ENCODE results near the gene FBXW8.

FBXW8 gene

DNA sequence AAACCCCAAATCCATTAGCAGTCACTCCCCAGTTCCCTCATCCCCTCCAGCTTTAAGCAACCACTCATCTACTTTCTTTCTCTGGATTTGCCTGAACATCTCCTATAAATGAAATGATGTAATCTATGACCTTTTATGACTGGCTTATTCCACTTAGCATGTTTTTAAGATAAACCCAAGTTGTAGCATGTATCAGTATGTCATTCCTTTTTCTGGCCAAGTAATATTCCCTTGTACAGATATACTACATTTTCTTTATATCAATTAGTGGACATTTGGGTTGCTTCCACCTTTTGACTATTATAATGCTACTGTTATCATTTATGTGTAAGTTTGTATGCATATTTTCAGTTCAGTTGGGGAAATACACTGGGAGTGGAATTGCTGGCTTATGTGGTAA is 105.1 kb downstream of the FBXW8 start:
- Histone ChIP-seq H3K9ac (ENCODE audit: low read depth, low read length) (no peak overlapping the region), H3K36me3 (ENCODE audit: insufficient read depth, low read length) (peaks cover 3% of the 10 kb centered on the region), H3K9me3 (ENCODE audit: control insufficient read depth, insufficient read depth, low read length) (peaks cover 7% of the 10 kb centered on the region), H3K4me1 (ENCODE audit: insufficient read depth, low read length) (no peaks in the 10 kb centered on the region)

DNA sequence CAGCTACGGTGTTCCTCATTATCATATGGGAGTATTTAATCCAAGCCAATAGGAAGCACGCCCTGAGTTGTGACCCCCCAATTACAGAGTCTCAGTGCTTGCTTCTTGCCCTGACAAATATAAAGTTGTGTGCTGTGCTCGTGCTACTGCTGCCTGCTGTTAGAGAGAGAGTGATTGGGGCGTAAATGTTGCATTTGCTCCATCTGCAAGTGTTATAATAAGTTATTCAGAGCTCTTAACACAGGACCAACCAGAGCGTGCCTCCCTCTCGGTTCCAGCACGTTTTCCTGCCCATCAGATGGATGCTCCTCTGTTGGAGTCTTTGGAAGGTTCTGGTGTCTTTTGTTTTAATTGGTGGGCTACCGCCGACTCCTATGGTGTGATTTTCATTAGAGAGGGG is 107.1 kb downstream of the FBXW8 start:
- Histone ChIP-seq H3K9ac (ENCODE audit: low read depth, low read length) (no peak overlapping the region), H3K4me1 (ENCODE audit: insufficient read depth, low read length) (no peaks in the 10 kb centered on the region), H3K36me3 (ENCODE audit: insufficient read depth, low read length) (peaks cover 3% of the 10 kb centered on the region), H3K9me3 (ENCODE audit: control insufficient read depth, insufficient read depth, low read length) (peaks cover 7% of the 10 kb centered on the region)

DNA sequence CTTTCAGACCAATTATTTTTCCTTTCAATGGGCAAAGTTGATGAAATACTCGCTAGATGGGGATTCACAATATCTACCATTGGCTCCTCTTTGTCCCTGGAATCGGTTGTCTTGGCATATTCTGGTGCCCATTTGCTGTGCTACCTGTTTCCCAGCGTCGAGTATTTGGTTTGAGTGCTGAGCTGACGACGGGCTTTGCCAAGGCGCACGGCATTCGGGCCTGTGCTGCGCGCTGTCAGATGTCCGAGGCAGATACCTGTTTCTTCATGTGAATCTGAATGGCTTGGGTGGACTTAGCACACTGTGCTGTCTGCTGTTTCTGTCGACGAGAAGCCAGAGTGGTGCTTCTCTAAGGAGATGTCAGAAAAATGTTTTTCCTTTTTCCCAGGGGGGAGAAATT is 107.5 kb downstream of the FBXW8 start:
- Histone ChIP-seq H3K9ac (ENCODE audit: low read depth, low read length) (no peak overlapping the region), H3K9me3 (ENCODE audit: control insufficient read depth, insufficient read depth, low read length) (peaks cover 7% of the 10 kb centered on the region), H3K4me1 (ENCODE audit: insufficient read depth, low read length) (no peaks in the 10 kb centered on the region), H3K36me3 (ENCODE audit: insufficient read depth, low read length) (peaks cover 3% of the 10 kb centered on the region)

DNA sequence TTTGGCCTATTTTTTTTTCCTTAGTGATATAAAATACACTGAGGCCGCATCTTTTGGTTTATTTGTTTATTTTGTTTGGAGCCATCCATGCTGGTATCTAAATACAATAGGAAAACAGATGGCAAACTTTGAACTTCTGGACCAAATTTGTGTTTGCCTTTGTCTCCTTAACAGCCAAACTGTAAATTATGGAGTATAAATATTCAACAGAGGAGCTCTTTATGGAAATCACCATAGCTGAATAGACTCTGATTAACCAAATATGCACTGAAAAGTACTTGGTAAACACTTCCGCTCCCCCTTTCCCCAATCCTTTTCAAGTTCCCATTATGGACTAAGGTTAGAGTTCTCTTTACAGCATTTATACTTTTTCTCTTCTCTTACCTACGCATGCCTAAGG is 107.9 kb downstream of the FBXW8 start:
- no peaks in the 10 kb centered on the region for H3K4me1 ChIP-seq (ENCODE audit: insufficient read depth, low read length)
- peaks cover 5% of the 10 kb centered on the region for H3K9me3 ChIP-seq (ENCODE audit: control insufficient read depth, insufficient read depth, low read length)
- peaks cover 5% of the 10 kb centered on the region for H3K36me3 ChIP-seq (ENCODE audit: insufficient read depth, low read length)
- H3K9ac ChIP-seq (ENCODE audit: low read depth, low read length), result no peak overlapping the region

DNA sequence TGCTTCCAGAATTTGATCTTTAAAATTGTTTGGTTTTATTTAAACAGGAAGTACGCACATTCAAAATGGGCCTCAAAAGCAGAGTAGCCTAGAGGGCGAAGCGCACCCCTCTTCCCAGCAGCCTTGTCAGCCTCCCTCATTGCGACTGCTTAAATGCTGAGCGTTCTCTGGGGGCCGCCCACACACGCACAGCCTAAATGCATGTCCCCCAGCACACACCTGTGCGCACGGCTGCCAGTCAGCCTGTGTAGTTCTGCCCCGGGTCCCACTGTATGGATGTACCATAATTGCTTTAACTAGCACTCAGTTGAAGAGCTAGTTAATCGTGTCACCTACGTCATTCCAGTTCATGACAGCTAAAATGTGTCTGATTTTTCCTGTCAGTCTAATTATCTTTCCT is 109.1 kb downstream of the FBXW8 start:
- Histone ChIP-seq H3K36me3 (ENCODE audit: insufficient read depth, low read length) (peaks cover 8% of the 10 kb centered on the region), H3K4me1 (ENCODE audit: insufficient read depth, low read length) (no peaks in the 10 kb centered on the region), H3K9me3 (ENCODE audit: control insufficient read depth, insufficient read depth, low read length) (no peaks in the 10 kb centered on the region), H3K9ac (ENCODE audit: low read depth, low read length) (no peak overlapping the region)

DNA sequence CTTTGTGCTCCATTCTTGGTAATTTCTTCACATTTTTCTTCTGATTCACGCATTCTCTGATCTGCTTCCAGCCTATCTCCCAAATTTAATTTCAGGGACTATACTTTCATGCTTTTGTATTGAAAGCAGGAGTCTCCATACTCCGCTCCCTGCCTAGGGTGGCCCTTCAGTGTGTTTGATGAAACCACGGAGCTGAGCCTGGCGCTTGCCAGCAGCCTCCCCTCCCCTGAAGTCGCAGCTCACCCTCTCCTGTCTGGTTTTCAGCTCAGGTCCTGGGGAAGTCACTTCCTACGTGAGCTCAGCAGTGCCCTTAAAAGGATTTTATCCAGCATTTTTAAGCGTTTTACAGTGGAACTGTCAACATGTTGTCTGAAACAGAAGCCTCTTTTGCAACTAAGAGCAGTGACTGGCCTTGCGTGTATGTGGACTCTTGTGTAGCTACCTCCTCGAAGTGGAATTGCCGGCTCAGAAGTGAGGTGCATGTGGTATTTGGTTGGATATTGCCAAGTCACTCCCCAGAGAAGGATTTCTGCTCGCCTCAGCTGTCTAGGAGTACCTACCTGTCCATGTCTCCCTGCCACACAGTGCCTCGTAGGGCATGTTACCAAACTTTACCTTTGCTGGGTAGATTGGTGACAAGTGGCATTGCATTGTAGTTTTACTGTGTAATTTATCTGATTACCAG is 109.9 kb downstream of the FBXW8 start:
- Histone ChIP-seq H3K9ac (ENCODE audit: low read depth, low read length) (no peak overlapping the region), H3K36me3 (ENCODE audit: insufficient read depth, low read length) (peaks cover 5% of the 10 kb centered on the region; the same call in 1 of the 2 replicates), H3K9me3 (ENCODE audit: control insufficient read depth, insufficient read depth, low read length) (no peaks in the 10 kb centered on the region), H3K4me1 (ENCODE audit: insufficient read depth, low read length) (no peaks in the 10 kb centered on the region; the same call in 1 of the 2 replicates)

DNA sequence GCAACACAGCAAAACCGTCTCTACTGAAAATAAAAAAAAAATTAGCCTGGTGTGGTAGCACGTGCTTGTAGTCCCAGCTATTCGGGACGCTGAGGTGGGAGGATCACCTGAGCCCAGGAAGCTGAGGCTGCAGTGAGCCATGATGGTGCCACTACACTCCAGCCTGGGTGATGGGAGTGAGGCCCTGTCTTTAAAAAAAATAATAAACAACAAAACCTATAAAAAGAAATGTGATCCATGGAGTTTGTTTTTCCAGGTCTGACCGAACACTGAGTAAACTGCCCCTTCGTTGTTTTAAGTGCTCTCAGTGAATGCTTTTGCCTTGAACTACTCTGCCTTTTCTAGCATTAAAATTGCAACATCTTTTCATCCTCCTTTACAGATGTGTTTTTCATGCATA is 111.7 kb downstream of the FBXW8 start:
- Histone ChIP-seq H3K9ac (ENCODE audit: low read depth, low read length) (no peak overlapping the region), H3K36me3 (ENCODE audit: insufficient read depth, low read length) (peaks cover 5% of the 10 kb centered on the region; the same call in 1 of the 2 replicates), H3K9me3 (ENCODE audit: control insufficient read depth, insufficient read depth, low read length) (no peaks in the 10 kb centered on the region), H3K4me1 (ENCODE audit: insufficient read depth, low read length) (no peaks in the 10 kb centered on the region; the same call in 1 of the 2 replicates)

DNA sequence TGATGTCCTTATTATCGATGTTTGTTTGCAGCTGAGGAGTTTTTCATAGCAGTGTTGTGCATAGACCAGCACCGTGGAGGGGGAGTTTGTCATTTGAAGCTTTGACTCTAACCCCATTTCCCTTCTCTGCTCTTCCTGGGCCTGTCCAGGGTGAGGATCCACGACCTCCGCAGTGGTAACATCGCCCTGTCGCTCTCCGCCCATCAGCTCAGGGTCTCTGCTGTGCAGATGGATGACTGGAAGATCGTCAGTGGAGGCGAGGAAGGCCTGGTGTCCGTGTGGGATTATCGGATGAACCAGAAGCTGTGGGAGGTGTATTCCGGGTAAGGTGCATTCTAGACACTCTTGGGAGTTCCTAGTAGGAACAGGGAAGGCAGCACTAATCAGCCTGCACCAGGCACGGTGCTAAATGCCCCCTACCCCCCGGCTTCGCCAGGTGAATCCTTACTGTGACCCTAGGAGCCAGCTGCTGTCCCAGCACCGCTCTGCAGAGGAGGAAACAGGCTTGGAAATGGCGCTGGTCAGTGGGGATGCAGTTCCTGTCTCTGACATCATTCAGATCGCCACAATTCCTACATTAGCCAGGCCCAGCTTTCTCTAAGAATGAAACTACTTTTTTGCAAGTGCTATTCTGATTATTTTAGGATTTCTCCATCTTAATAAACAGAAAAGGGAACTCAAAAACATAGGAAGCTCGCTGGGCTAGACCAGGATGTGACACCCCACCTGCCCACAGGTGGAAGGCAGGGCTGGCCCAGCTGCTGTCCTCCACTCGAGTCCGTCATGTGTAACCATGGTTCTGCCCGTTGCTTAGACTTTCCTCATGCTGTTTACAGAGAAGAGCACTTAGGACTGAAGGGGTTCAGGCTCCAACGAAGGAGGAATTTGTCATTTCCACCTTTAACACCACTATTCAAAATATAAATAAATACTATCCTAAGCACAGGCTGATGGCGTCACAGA is 113.5 kb downstream of the FBXW8 start:
- Histone ChIP-seq H3K36me3 (ENCODE audit: insufficient read depth, low read length) (peaks cover 12% of the 10 kb centered on the region), H3K9ac (ENCODE audit: low read depth, low read length) (no peak overlapping the region)

DNA sequence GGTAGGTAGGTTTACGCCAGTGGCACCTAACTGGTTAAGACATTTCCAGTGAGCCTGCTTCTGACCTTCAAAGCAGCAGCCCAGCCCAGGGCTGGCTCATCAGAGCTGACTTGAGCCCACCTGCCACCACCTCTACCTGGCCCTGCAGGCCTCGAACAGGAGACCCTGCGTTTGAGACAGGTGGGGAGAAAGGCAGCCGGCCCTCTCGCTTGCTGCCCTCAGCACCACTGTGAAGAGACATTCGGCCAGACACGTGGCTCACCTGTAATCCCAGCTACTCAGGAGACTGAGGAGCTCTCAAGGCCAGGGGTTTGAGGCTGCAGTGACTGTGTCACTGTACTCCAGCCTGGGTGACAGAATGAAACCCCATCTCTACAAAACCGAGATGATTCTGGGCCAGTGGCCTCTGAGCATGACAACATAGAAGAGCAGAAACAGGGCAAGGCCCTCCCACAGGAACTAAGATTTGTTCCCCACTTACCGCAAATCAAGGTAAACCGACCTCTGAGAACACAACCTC is 114.3 kb downstream of the FBXW8 start:
- peaks cover 12% of the 10 kb centered on the region for H3K36me3 ChIP-seq (ENCODE audit: insufficient read depth, low read length)
- H3K4me1 ChIP-seq (ENCODE audit: insufficient read depth, low read length), result no peaks in the 10 kb centered on the region; the same call in 1 of the 2 replicates
- no peak overlapping the region for H3K9ac ChIP-seq (ENCODE audit: low read depth, low read length)
- no peaks in the 10 kb centered on the region for H3K9me3 ChIP-seq (ENCODE audit: control insufficient read depth, insufficient read depth, low read length)

More for the DNA sequence above, 113.5 kb downstream of the FBXW8 start:
- H3K4me1 ChIP-seq (ENCODE audit: insufficient read depth, low read length), result no peaks in the 10 kb centered on the region; the same call in 1 of the 2 replicates
- no peaks in the 10 kb centered on the region for H3K9me3 ChIP-seq (ENCODE audit: control insufficient read depth, insufficient read depth, low read length)

DNA sequence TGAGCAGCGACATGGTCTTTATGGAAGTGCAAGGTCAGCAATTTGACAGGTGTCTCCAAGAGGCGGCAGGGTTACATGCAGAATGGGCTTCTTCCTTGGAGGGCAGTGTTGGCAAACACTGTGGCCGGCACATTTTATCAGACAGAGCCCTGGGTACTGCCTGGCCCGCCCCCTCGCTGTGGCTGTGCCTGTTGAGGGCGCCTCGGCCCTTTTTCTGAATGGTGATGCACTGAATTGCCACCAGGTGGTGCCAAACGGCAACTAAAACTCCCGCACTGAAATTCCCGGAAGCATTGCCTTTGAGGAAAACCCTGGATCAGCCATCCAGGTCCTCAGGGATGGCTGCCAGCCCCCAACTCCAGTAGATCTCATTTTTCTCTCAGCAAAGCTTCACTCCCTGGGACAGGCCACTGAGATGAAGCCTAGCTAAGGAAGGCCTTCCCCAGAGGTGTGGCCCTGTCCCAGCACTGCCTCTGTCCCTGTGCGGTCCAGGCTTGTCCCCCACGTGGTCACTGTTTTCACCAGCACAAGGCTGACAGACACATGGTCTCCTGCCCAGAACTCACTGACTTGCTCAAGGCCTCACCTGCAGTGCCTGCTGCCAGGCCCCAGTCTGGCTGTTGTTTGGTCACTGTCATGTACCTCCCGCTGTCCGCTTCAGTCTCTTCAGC is 114.9 kb downstream of the FBXW8 start:
- H3K9ac ChIP-seq (ENCODE audit: low read depth, low read length), result no peak overlapping the region
- no peaks in the 10 kb centered on the region for H3K9me3 ChIP-seq (ENCODE audit: control insufficient read depth, insufficient read depth, low read length)
- H3K4me1 ChIP-seq (ENCODE audit: insufficient read depth, low read length), result no peaks in the 10 kb centered on the region; the same call in 1 of the 2 replicates
- H3K36me3 ChIP-seq (ENCODE audit: insufficient read depth, low read length), result peaks cover 12% of the 10 kb centered on the region

DNA sequence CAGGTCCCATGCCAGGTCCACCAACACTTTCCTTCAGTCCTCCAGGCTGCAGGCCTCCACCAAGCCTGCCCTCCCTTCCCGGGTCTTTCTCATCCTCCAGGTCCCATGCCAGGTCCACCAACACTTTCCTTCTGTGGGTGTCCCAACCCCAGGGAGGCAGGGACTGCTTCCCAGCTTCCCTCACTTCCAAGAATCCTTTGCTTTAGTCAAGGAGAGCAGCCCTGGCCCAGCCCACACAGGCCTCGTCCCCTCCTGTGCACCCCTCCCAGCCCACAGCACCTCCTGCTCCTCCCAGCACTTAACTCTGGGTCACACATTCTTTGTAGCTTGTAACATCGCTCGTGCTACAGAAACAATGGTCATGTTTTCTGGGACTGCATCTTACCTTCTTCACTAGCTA is 115.6 kb downstream of the FBXW8 start:
- H3K36me3 ChIP-seq (ENCODE audit: insufficient read depth, low read length), result peaks cover 12% of the 10 kb centered on the region
- no peak overlapping the region for H3K9ac ChIP-seq (ENCODE audit: low read depth, low read length)
- no peaks in the 10 kb centered on the region; the same call in 1 of the 2 replicates for H3K4me1 ChIP-seq (ENCODE audit: insufficient read depth, low read length)
- H3K9me3 ChIP-seq (ENCODE audit: control insufficient read depth, insufficient read depth, low read length), result no peaks in the 10 kb centered on the region

DNA sequence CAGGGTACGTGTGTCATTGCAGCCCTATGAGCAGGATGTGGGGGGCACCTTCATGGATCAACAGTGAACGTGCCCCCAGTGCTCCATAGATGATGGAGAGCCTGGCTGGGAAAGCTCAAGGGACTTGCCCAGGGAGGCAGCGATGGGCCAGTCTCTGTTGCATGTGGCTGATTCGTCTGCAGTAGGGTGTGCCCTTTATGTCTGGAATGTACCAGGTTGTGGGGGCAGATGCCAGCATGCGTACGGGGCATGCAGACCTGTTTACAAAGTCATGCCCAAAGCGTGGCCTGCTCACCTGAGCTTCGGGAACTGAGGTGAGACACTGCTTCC is 116.1 kb downstream of the FBXW8 start:
- H3K36me3 ChIP-seq (ENCODE audit: insufficient read depth, low read length), result peaks cover 12% of the 10 kb centered on the region
- H3K9me3 ChIP-seq (ENCODE audit: control insufficient read depth, insufficient read depth, low read length), result no peaks in the 10 kb centered on the region
- no peaks in the 10 kb centered on the region; the same call in 1 of the 2 replicates for H3K4me1 ChIP-seq (ENCODE audit: insufficient read depth, low read length)
- H3K9ac ChIP-seq (ENCODE audit: low read depth, low read length), result no peak overlapping the region

DNA sequence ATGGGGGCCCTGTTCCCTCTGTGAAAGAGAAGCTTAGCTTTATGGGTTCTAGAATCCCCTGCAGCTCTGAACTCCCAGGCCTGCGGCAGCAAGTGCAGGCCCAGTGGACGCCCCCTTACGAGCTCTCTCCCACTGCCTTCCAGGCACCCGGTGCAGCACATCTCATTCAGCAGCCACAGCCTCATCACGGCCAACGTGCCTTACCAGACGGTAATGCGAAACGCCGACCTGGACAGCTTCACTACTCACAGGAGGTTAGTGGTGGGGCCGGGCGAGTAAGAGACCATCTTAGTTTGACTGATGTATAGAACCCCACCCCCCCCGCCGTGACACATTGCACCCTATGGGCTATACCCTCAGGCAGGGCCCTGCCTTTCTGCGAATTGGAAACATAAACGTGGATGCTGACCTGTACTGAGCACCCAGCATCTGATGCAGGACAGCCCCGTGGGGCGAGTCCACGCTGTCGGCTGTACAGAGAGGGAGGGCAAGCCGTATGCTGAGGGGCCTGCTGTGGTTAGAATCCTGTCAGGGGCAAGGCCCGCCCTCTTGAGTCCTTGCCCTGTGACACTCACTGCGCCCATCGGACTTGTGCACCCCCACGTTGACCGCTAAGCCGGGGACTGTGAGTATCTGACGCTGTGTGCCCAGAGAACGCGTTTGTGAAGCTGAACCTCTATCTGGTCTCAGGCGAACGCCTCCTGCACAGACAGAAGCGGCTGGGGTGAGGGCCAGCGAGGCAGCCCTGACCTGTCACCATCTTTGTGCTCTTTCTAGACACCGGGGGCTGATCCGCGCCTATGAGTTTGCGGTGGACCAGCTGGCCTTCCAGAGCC is 116.7 kb downstream of the FBXW8 start:
- Histone ChIP-seq H3K9me3 (ENCODE audit: control insufficient read depth, insufficient read depth, low read length) (no peaks in the 10 kb centered on the region), H3K36me3 (ENCODE audit: insufficient read depth, low read length) (peaks cover 12% of the 10 kb centered on the region), H3K4me1 (ENCODE audit: insufficient read depth, low read length) (no peaks in the 10 kb centered on the region; the same call in 1 of the 2 replicates), H3K9ac (ENCODE audit: low read depth, low read length) (no peak overlapping the region)

All from ES-I3 (cell line).